ENCODE measurements around the gene SZRD1.

DNA sequence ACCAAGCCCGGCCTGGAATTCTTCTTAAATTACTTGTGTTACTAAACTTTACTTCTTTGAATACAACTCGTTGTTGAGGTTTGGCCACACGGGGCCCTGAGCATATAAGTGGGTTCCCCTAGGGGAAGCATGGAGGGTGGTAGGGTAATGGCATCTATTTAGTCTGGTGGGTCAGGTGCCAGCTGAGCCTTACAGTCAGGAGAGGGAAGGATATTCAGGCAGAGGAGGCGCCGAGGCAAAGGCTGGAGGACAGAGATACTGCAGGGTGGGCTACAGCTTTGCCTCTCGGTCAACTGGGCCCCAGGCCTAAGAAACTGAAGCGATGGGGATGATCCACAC, 73.1 kb downstream of the SZRD1 start:
- TF ChIP-seq CTCF (IDR thresholded peaks at IDR 0.05) (no peak), POLR2AphosphoS5 (IDR thresholded peaks at IDR 0.05) (no peak), POLR2A (IDR thresholded peaks at IDR 0.05) (no peak), EP300 (IDR thresholded peaks at IDR 0.05) (no peak)

Measured in sigmoid colon (tissue), 4 donors.